Muscle of back (tissue), 13 donors: ENCODE data around the gene ZBTB12. TPM values are rescaled to one million over a fixed set of nuclear protein-coding genes. Genes with fewer than 3 reads are reported as not detected.
"Not testable (repeated sequence)": the region's sequence is repeated elsewhere in the genome, so short reads cannot be mapped to it uniquely, and the experiment has no call there.

Experiments used
- DNase-seq, 3 donors: peaks; one replicate each; pipeline versions ENCODE4 v3.0.0 to v3.0.0-alpha.2; 2013
- long read RNA-seq, 9 donors: transcript quantifications; one replicate each; lab custom pipeline, GENCODE V29; 2026
- polyA plus RNA-seq, 10 donors: library from polyadenylated mRNA; unstranded; fragments of 120-200 nt; gene quantifications; one replicate each; pipeline ENCODE4 v1.2.1, GENCODE V29; 2013; ENCODE audit not compliant: insufficient read length in 10 of 10

The ZBTB12 gene
- 10 to 100 TPM in 4 of 10 donors, 1 to 10 TPM in 6; 7.9 to 16.2 (median 9.6) TPM for polyA plus RNA-seq
- long read RNA-seq, donor 1, partial matches to known transcripts = 0 of 3 reads
- long read RNA-seq, donor 1, other reads (novel, unspliced or antisense) = 0 of 3 reads
- long read RNA-seq, donor 2, partial matches to known transcripts = 0 of 2 reads
- long read RNA-seq, donor 2, other reads (novel, unspliced or antisense) = 0 of 2 reads
- long read RNA-seq, donor 3 = 0 reads
- long read RNA-seq, donor 4, partial matches to known transcripts = 0 of 2 reads
- long read RNA-seq, donor 4, other reads (novel, unspliced or antisense) = 0 of 2 reads
- long read RNA-seq, donor 5, partial matches to known transcripts = 0 of 1 reads
- long read RNA-seq, donor 5, other reads (novel, unspliced or antisense) = 0 of 1 reads
- long read RNA-seq, donor 6, partial matches to known transcripts = 0 of 2 reads
- long read RNA-seq, donor 6, other reads (novel, unspliced or antisense) = 0 of 2 reads
- long read RNA-seq, donor 7, partial matches to known transcripts = 0 of 2 reads
- long read RNA-seq, donor 7, other reads (novel, unspliced or antisense) = 0 of 2 reads
- long read RNA-seq, donor 8, partial matches to known transcripts = 0 of 2 reads
- long read RNA-seq, donor 8, other reads (novel, unspliced or antisense) = 0 of 2 reads
- long read RNA-seq, donor 9 = 0 reads

- DNase-seq = peak; percentile 96 to 99 (median 98)
Measured at GRCh38 chr6:31901953-31902643, at the start of gene ZBTB12. Gene ZBTB12, minus strand, starts transcription at chr6:31902086. Its CDS starts 781 bp downstream, at chr6:31901305.

GRCh38 chr6:31949926-31950548, 48.2 kb upstream of the ZBTB12 start:
- no peak for DNase-seq

GRCh38 chr6:31948753-31949413, 47.0 kb upstream of the ZBTB12 start:
- DNase-seq = no peak

DNA sequence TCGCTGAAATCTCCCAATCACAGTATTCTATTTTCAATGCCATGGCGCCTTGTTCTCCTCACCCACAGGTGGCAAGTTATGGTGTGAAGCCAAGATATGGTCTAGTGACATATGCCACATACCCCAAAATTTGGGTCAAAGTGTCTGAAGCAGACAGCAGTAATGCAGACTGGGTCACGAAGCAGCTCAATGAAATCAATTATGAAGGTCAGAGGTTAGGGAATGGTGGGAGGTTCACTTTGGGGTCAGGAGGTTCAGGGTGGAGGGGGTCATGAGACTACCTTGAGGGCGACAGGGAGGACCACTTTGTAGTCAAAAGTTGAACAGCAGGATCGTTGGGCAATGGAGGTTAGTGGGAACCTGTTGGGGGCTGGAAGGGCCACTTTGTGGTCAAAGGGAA, 46.4 kb upstream of the ZBTB12 start:
- no peak for DNase-seq

DNA sequence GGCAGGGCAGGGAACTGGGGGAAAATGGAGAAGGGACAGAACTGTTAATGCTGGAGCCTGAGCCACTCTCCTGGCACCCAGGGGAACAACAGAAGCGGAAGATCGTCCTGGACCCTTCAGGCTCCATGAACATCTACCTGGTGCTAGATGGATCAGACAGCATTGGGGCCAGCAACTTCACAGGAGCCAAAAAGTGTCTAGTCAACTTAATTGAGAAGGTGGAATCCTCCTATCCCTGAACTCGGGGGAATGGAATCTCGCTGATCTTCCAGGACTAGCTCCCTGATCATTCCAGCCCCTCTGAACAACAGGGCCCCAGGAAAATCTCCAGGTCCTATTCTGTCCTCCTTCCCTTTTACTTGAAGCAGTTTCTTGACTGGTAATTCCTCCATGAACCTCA, 46.0 kb upstream of the ZBTB12 start:
- no peak for DNase-seq

DNA sequence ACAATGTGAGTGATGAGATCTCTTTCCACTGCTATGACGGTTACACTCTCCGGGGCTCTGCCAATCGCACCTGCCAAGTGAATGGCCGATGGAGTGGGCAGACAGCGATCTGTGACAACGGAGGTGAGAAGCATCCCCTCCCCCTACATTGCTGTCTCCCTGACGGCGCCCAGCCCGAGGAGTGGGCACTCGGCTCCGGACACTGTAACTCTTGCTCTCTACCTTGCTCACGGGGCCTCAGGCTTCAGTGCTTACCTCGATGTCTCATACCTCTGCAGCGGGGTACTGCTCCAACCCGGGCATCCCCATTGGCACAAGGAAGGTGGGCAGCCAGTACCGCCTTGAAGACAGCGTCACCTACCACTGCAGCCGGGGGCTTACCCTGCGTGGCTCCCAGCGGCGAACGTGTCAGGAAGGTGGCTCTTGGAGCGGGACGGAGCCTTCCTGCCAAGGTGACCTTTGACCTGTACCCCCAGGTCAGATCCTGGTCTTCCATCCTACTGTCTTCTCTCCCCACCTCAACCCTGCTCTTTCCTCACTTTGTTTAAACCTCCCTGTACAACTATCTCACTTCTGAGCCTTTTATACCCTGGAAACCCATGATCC, 45.3 kb upstream of the ZBTB12 start:
- DNase-seq = no peak

GRCh38 chr6:31946370-31946885, 44.5 kb upstream of the ZBTB12 start:
- no peak for DNase-seq

- DNase-seq = peak; percentile 33 to 57 (median 55)
Measured at GRCh38 chr6:31945507-31946369, 43.9 kb upstream of the ZBTB12 start, which contains the start of gene CFB. Gene CFB, plus strand, starts transcription at chr6:31946095. Its CDS starts 127 bp downstream, at chr6:31946222.

DNA sequence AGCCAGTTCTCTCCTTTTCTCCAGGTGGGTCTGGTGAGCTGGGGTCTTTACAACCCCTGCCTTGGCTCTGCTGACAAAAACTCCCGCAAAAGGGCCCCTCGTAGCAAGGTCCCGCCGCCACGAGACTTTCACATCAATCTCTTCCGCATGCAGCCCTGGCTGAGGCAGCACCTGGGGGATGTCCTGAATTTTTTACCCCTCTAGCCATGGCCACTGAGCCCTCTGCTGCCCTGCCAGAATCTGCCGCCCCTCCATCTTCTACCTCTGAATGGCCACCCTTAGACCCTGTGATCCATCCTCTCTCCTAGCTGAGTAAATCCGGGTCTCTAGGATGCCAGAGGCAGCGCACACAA, 43.2 kb upstream of the ZBTB12 start:
- no peak for DNase-seq

DNA sequence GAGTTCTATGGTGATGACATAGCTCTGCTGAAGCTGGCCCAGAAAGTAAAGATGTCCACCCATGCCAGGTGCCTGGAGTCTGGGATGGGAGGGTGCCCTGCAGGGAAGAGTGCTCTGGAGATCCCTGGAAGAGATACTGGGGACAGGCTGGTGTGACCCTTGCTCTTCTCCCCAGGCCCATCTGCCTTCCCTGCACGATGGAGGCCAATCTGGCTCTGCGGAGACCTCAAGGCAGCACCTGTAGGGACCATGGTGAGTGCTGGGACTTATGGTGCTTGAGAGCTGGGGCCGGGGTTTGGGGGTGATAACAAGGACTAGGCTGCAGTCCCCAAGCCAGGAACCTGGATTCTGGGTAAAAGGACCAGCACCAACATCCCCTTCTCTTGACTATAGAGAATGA, 41.9 kb upstream of the ZBTB12 start:
- no peak for DNase-seq

GRCh38 chr6:31940256-31940664, 38.4 kb upstream of the ZBTB12 start:
- no peak for DNase-seq

- no peak for DNase-seq
Measured at GRCh38 chr6:31935823-31936222, 33.9 kb upstream of the ZBTB12 start.

GRCh38 chr6:31935021-31935420, 33.1 kb upstream of the ZBTB12 start:
- DNase-seq = no peak

DNA sequence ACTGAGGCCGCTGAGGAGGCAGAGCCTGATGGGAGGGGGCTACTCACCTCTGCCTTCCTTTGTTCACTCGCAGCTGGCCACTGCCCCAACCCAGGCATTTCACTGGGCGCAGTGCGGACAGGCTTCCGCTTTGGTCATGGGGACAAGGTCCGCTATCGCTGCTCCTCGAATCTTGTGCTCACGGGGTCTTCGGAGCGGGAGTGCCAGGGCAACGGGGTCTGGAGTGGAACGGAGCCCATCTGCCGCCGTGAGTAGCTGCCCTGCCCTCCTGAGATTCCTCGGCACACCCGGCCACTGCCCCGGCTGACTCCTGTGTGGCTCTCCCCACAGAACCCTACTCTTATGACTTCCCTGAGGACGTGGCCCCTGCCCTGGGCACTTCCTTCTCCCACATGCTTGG, 31.7 kb upstream of the ZBTB12 start:
- no peak for DNase-seq

- not testable (repeated sequence) for DNase-seq
Measured at GRCh38 chr6:31932137-31932536, 30.3 kb upstream of the ZBTB12 start.

DNA sequence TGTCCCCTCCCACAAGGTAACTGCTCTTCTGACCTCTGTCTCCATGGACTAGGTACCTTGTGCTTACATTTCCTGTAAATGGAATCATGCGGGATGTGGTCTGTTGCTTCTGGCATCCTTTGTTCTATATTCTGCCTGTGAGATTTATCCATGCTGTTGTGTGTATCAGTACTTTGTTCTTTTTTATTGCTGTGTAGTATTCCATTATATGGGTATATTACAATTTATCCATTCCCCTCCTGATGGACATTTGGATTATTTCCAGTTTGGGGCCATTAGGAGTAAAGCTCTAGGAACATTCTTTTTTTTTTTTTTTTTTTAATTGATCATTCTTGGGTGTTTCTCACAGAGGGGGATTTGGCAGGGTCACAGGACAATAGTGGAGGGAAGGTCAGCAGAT, 29.1 kb upstream of the ZBTB12 start:
- no peak for DNase-seq

DNA sequence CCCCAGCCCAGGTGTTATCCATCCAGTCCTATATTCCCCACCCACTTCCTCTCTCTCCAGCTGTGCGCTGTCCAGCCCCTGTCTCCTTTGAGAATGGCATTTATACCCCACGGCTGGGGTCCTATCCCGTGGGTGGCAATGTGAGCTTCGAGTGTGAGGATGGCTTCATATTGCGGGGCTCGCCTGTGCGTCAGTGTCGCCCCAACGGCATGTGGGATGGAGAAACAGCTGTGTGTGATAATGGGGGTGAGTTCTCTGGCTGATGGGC, 26.7 kb upstream of the ZBTB12 start:
- no peak for DNase-seq

DNA sequence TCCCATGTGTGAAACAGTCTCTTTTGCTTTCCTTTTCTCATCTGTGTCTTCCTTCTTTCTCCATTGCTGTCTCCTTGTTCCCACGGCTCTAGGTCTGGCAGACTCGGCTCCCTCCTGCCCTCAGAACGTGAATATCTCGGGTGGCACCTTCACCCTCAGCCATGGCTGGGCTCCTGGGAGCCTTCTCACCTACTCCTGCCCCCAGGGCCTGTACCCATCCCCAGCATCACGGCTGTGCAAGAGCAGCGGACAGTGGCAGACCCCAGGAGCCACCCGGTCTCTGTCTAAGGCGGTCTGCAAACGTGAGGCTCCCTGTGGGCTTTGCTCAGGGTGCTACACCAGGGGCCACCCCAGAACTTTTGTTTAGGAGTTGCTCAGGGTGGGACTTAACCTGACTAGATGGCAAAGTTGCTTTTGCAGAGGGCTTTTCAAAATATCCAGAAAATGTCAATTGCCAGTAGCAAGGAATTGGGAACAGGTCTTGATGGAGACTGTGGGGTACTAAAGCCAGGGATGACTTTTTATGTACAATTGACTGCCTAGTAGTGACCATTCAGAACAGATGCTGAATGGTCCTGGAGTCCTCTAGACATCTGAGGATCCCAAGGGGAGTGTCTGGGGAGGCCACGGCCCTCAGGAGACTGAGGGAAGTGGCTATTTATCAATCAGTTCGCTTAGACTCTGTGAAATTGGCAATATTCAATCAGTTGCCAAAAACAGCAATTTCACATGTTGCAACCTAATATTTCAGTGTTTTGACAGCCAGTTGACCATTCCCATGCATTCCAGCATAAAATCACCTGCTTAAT, 26.2 kb upstream of the ZBTB12 start:
- DNase-seq = no peak

DNA sequence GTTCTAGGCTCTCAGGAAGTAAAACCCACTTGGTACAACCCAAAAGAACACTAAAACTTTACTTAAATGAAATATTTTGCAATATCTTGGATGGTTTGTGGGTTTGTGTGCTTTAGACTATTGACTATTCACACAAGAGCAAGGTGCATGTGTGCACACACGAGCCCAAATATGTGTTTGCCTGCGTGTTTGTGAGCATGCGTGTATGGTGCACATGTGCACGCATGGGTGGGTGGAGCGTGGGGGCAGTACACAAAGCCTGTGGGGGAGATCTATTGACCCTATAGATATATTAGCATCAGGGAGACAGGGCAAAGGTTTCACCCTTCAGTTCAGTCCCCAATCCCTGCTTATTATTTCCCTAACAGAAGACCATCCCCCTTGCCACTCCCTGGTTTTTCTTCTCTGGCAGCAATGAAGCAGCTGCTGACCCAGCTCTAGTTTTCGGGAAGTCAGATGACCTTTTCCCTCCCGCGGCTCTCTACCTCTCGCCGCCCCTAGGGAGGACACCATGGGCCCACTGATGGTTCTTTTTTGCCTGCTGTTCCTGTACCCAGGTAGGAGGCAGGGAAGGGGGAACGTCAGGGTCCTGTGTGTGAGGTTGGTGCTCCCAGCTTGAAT, 25.5 kb upstream of the ZBTB12 start, which contains the start of gene C2:
Gene C2, plus strand, starts transcription at position 476 of the 621 bp plus-strand sequence. Its CDS starts 36 bp downstream, at position 512.
- DNase-seq = no peak
